GM12878 (cell line): ENCODE results near the gene AFAP1L2. TPM values are rescaled to one million over a fixed set of nuclear protein-coding genes. Genes with fewer than 3 reads are reported as not detected.

Experiments
- ATAC-seq: fragments of 200-7000 bp; cut with Tn5 transposase; 3 replicates; pipeline ENCODE4 v1.9.1; 2020; ENCODE audit warnings: mild to moderate bottlenecking, moderate library complexity
- BruUV-seq: library from RNA; stranded (reverse); fragments of 400-500 nt; replicated peaks from 2 replicates; lab custom pipeline; 2021; lab: Mats Ljungman, UMichigan
- CTCF ChIA-PET: fragments of 300-600 bp; sonication (Branson Sonifier 250); formaldehyde crosslinking; extraction: SDS; loops from one replicate; lab custom pipeline; 2021; ENCODE audit warnings: inconsistent platforms; lab: Yijun Ruan, JAX
- POLR2A ChIA-PET: fragments of 350-600 bp; formaldehyde crosslinking; extraction: SDS; loops from one replicate; lab custom pipeline; 2021; ENCODE audit warnings: inconsistent platforms; lab: Charles Lee
- RAD21 ChIA-PET: fragments of 300-600 bp; sonication (Branson Sonifier 250); formaldehyde crosslinking; loops from one replicate; lab custom pipeline; 2023; ENCODE audit warnings: antibody characterized with exemption; ENCODE audit not compliant: unreplicated experiment; lab: Charles Lee
- SMC1A ChIA-PET: fragments of 300-600 bp; sonication (Branson Sonifier 250); formaldehyde crosslinking; loops from one replicate; lab custom pipeline; 2023; ENCODE audit not compliant: unreplicated experiment, uncharacterized antibody; lab: Charles Lee
- DNase-seq: peaks from one replicate; pipeline ENCODE4 v3.0.0-alpha.2; 2011; ENCODE audit warnings: low read depth, low spot score
- FAIRE-seq: peaks from 3 replicates; lab custom pipeline; 2011; peaks lifted over from hg19 to GRCh38; lab: Jason Lieb, UNC
- H2AFZ ChIP-seq: 2 replicates; pipeline ENCODE4 v1.6.0; 2011; ENCODE audit warnings: low read depth, low read length, control low read depth; ENCODE audit not compliant: control insufficient read depth
- H3K27ac ChIP-seq: 2 replicates; pipeline ENCODE4 v1.5.1; 2011; ENCODE audit warnings: control low read depth; ENCODE audit not compliant: control insufficient read depth, insufficient read depth
- H3K27me3 ChIP-seq, 2 experiments: replicated peaks in 1 of 2; 2 replicates each; pipeline versions ENCODE4 v1.6.0 to v1.6.1; 2011; ENCODE audit warnings: low read length in 1 of 2; ENCODE audit not compliant: control insufficient read depth in 2 of 2, insufficient read depth in 2 of 2
- H3K36me3 ChIP-seq, 2 experiments: 2 replicates each; pipeline ENCODE4 v1.5.1; 2011; ENCODE audit warnings: low read length in 1 of 2; ENCODE audit not compliant: control insufficient read depth in 2 of 2, insufficient read depth in 2 of 2
- H3K4me1 ChIP-seq: 2 replicates; pipeline ENCODE4 v1.6.1; 2011; ENCODE audit warnings: mild to moderate bottlenecking, low read length, moderate library complexity, mixed read lengths; ENCODE audit not compliant: control insufficient read depth, insufficient read depth
- H3K4me2 ChIP-seq: 2 replicates; pipeline ENCODE4 v1.6.0; 2011; ENCODE audit warnings: control low read depth; ENCODE audit not compliant: control insufficient read depth, insufficient read depth
- H3K4me3 ChIP-seq: fragments of 200-600 bp; sonication (generic); 2 replicates; pipeline ENCODE4 v1.5.1; 2016
- H3K79me2 ChIP-seq: 2 replicates; pipeline ENCODE4 v1.6.0; 2011; ENCODE audit warnings: low read length; ENCODE audit not compliant: control insufficient read depth, insufficient read depth
- H3K9ac ChIP-seq: 2 replicates; pipeline ENCODE4 v1.8.0; 2011; ENCODE audit warnings: low read length, control low read depth, mixed read lengths; ENCODE audit not compliant: control insufficient read depth, insufficient read depth
- H3K9me3 ChIP-seq: replicated peaks from 3 replicates; pipeline ENCODE4 v1.5.1; 2011; ENCODE audit warnings: mild to moderate bottlenecking, low read length; ENCODE audit not compliant: control insufficient read depth, insufficient read depth
- H4K20me1 ChIP-seq: 2 replicates; pipeline ENCODE4 v1.6.0; 2011; ENCODE audit not compliant: control insufficient read depth, insufficient read depth
- BCL11A ChIP-seq: IDR thresholded peaks from 2 replicates; pipeline ENCODE4 v1.6.1; 2011; ENCODE audit warnings: low read depth, low read length
- CREB1 ChIP-seq: IDR thresholded peaks from 2 replicates; pipeline ENCODE4 v1.6.1; 2012; ENCODE audit warnings: low read depth, mild to moderate bottlenecking, inconsistent platforms
- CREM ChIP-seq: IDR thresholded peaks from 2 replicates; pipeline ENCODE4 v1.6.1; 2014; ENCODE audit warnings: antibody characterized with exemption, low read depth
- MTA2 ChIP-seq: fragments of 450-650 bp; IDR thresholded peaks from 2 replicates; pipeline ENCODE4 v1.6.1; 2016; ENCODE audit warnings: low read depth, mild to moderate bottlenecking, moderate library complexity
- MTA3 ChIP-seq: IDR thresholded peaks from 2 replicates; pipeline ENCODE4 v1.6.1; 2012; ENCODE audit warnings: low read length, inconsistent platforms, borderline replicate concordance
- NR2F1 ChIP-seq: fragments of 450-650 bp; conservative IDR thresholded peaks from 2 replicates; pipeline ENCODE4 v1.6.1; 2017; ENCODE audit warnings: mild to moderate bottlenecking
- SMAD1 ChIP-seq: fragments of 450-650 bp; IDR thresholded peaks from 2 replicates; pipeline ENCODE4 v1.6.1; 2018; ENCODE audit warnings: mild to moderate bottlenecking, low read depth; ENCODE audit not compliant: partially characterized antibody
- TARDBP ChIP-seq: IDR thresholded peaks from 2 replicates; pipeline ENCODE4 v1.6.1; 2016; ENCODE audit warnings: borderline replicate concordance
- WRNIP1 ChIP-seq: IDR thresholded peaks from 2 replicates; pipeline ENCODE4 v1.6.1; 2011; ENCODE audit warnings: low read depth, low read length, improper control_type of control experiment, borderline replicate concordance
- WGBS: methylation state at CpG from one replicate; pipeline ENCODE4 v1.1.6; 2016; ENCODE audit warnings: low lambda C conversion rate; ENCODE audit not compliant: insufficient replicate concordance, insufficient coverage; ENCODE audit errors: missing lambda C conversion rate; 5-methylcytosine and 5-hydroxymethylcytosine counted together
- in situ Hi-C: fragments of 300-500 bp; cut with MboI; formaldehyde crosslinking; loops from 9 replicates; pipeline ENCODE4 v1.14.3; 2018; ENCODE audit warnings: mixed read lengths
- intact Hi-C: fragments of 100-400 bp; cut with micrococcal nuclease; formaldehyde crosslinking; loops from one replicate; pipeline ENCODE4 v1.14.2; 2022; ENCODE audit not compliant: unreplicated experiment
- polyA plus RNA-seq, 11 experiments: library from polyadenylated mRNA; depleted of rRNA in 4 of 11; unstranded in 6 of 11; stranded (reverse) in 5 of 11; fragments of >200 nt; fragmentation: Nextera tagmentation in 4 of 11; fragmentation: Illumina TruSeq in 1 of 11; extraction: Ambion mirVana in 4 of 11; extraction: Trizol in 1 of 11; gene quantifications; 1 replicate in 1 of 11; 2 replicates in 10 of 11; pipeline versions ENCODE4 v1.2.1 to v1.2.3, GENCODE V29; 2011 to 2016; ENCODE audit warnings: inconsistent platforms in 2 of 11, missing spikeins in 2 of 11, low read depth in 1 of 11
- total RNA-seq, 4 experiments: library from RNA; depleted of rRNA in 3 of 4; stranded (reverse); fragments of >200 nt in 3 of 4; fragmentation: Illumina TruSeq in 1 of 4; extraction: Trizol in 1 of 4; gene quantifications; 2 replicates each; pipeline versions ENCODE4 v1.2.1 to v1.2.3, GENCODE V29; 2013 to 2021

Gene AFAP1L2
- total and polyA plus RNA-seq, 10 of the 15 experiments (the other 5 are each of a cell fraction or from before 2014, with no cell fraction given), result 0.03 to 4.0 (median 0.34) TPM

DNA sequence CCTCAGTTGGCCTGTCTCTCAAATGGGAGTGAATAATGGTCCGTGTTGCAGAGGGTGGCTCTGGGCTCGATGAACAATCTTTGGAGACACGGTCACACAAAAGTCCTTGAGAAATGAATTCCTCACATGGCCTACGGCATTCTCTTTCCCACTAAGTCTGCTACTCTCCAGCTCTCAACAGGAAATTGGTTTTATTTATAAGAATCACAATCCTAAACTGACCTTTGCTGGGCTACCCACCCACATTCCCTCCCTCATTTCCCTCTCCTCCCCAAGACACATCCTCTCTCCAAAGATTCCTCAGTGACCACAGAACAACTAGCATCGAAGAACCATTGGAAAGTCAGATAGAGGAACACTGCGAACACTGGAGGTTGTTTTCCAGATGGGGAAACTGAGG, 4.7 kb downstream of the AFAP1L2 start:
- no peaks in the 10 kb centered on the region; the same call in 2 of the 3 replicates for H3K9me3 ChIP-seq
- peaks cover 5 to 7% of the 10 kb centered on the region in 2 experiments; a peak in 3 of 4 replicates for H3K27me3 ChIP-seq
- no peak overlapping the region for H3K4me3 ChIP-seq
- ATAC-seq, result no peak
- RAD21 ChIA-PET, result interaction anchor here (1.2 to 5.3 kb wide), 4 partner anchors 12 to 96 kb away, joined by 3 to 27 read pairs (median 6); no protein-coding TSS in a partner anchor
- BruUV-seq, result no TSS peak
- H3K4me2 ChIP-seq, result no peak overlapping the region
- no peak overlapping the region for H3K9ac ChIP-seq
- no peak for FAIRE-seq
- in situ Hi-C loops, result no loop called here
- H3K27ac ChIP-seq, result no peak overlapping the region
- DNase-seq, result no peak
- no peak overlapping the region for H2AFZ ChIP-seq
- WGBS, result 52% methylated on average over 6 of the region's 6 CpGs
- POLR2A ChIA-PET, result no interaction called here
- H4K20me1 ChIP-seq, result no peaks in the 10 kb centered on the region
- no peak for TF ChIP-seq CREB1
- no peak for TF ChIP-seq WRNIP1
- TF ChIP-seq, all 136 proteins: peak for 0
- ChIA-PET CTCF (interaction anchor here (1.5 to 5.7 kb wide), 3 partner anchors 7 to 96 kb away, joined by 3 to 25 read pairs (median 5); no protein-coding TSS in a partner anchor), SMC1A (interaction anchor here (1.6 to 3.7 kb wide), 4 partner anchors 11 to 96 kb away, joined by 7 to 26 read pairs (median 10); no protein-coding TSS in a partner anchor)
- Histone ChIP-seq H3K79me2 (no peaks in the 10 kb centered on the region), H3K36me3 (no peaks in the 10 kb centered on the region), H3K4me1 (peaks cover 13% of the 10 kb centered on the region; the same call in 1 of the 2 replicates)
- intact Hi-C loops, result no loop called here

DNA sequence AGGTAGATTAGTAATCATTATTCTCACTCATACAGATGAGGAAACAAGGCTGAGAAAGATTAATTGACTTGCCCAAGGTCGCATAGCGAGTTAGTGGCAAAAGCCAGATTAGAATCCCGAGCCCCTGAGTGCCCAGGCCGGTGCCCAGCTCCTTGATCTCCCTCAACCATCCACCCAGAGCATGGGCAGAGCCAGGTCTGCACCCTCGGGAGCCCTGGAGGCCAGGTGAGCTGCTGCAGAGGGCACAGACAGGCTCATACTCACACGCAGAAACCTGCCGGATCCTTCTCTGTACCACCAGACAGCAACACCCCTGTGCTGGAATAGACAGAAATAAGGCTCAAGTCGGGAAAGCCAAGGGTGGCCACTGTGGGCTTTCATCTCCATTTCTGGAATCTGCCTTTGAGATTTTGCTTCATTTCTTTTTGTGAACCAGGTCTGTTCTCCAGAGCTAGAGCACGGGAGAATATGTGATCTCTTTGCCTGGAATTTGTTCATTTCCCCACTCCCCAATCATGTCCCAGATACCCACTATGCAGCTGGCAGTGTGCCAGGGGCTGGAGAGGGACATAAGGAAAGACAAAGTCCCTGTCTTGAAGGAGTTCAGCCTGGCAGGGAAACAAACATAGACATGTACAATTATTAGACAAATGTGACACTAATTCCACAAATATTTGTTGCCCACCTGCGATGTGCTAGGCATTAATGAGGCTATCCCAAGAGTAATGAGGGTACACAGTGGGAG, 5.5 kb downstream of the AFAP1L2 start:
- H3K4me1 ChIP-seq, result peaks cover 13% of the 10 kb centered on the region
- H3K9me3 ChIP-seq, result no peaks in the 10 kb centered on the region; the same call in 2 of the 3 replicates
- ATAC-seq (no peak), FAIRE-seq (no peak), DNase-seq (no peak)
- no peaks in the 10 kb centered on the region for H3K36me3 ChIP-seq
- intact Hi-C loops (no loop called here), in situ Hi-C loops (no loop called here)
- no peaks in the 10 kb centered on the region for H4K20me1 ChIP-seq
- CTCF ChIA-PET, result interaction anchor here (0.8 to 5.7 kb wide), 10 partner anchors 11 to 95 kb away, joined by 3 to 25 read pairs (median 5); no protein-coding TSS in a partner anchor
- RAD21 ChIA-PET, result interaction anchor here (0.8 to 5.3 kb wide), 8 partner anchors 9 to 94 kb away, joined by 3 to 27 read pairs (median 6); no protein-coding TSS in a partner anchor
- no peak overlapping the region for H3K4me3 ChIP-seq
- TF ChIP-seq BCL11A, result no peak
- TF ChIP-seq NR2F1, result no peak
- TF ChIP-seq SMAD1, result no peak
- no peak for TF ChIP-seq TARDBP
- no peak for TF ChIP-seq MTA2
- TF ChIP-seq MTA3, result no peak
- TF ChIP-seq CREM, result no peak
- H2AFZ ChIP-seq, result no peak overlapping the region
- POLR2A ChIA-PET, result no interaction called here
- H3K79me2 ChIP-seq, result no peaks in the 10 kb centered on the region
- no peak overlapping the region for H3K9ac ChIP-seq
- BruUV-seq, result no TSS peak
- 54% methylated on average over 10 of the region's 10 CpGs for WGBS
- SMC1A ChIA-PET, result interaction anchor here (0.8 to 3.7 kb wide), 8 partner anchors 11 to 95 kb away, joined by 3 to 26 read pairs (median 3); no protein-coding TSS in a partner anchor
- H3K27ac ChIP-seq, result no peak overlapping the region
- H3K4me2 ChIP-seq, result no peak overlapping the region
- H3K27me3 ChIP-seq, result peaks cover 5 to 7% of the 10 kb centered on the region in 2 experiments; a peak in 3 of 4 replicates
